ENCODE results near the gene CATSPER1. TPM values are rescaled to one million over a fixed set of nuclear protein-coding genes. Genes with fewer than 3 reads are reported as not detected.

The CATSPER1 gene
- total and polyA plus RNA-seq, 2 donors, result 0.14 to 0.34 TPM

- no peaks in the 10 kb centered on the region for H3K27me3 ChIP-seq (ENCODE audit: control insufficient read depth in 2 of 2, insufficient read depth in 1 of 2, low read length in 1 of 2)
- H3K4me1 ChIP-seq (ENCODE audit: control insufficient read depth in 2 of 2, insufficient read depth in 2 of 2, low read length in 2 of 2), result no peaks in the 10 kb centered on the region
- H3K9me3 ChIP-seq (ENCODE audit: control insufficient read depth in 2 of 2, insufficient read depth in 1 of 2, low read length in 1 of 2), result no peaks in the 10 kb centered on the region
- H3K36me3 ChIP-seq (ENCODE audit: control insufficient read depth in 2 of 2, insufficient read depth in 2 of 2, low read length in 1 of 2), result peaks cover 80 to 95% of the 10 kb centered on the region in 2 donors
- no peak for DNase-seq (ENCODE audit: low read depth in 6 of 9, low spot score in 9 of 9)
- H3K4me3 ChIP-seq (ENCODE audit: low read length in 2 of 2), result no peak overlapping the region
- H3K27ac ChIP-seq (ENCODE audit: low read depth in 1 of 2, low read length in 1 of 2), result no peak overlapping the region
- WGBS, result 86% methylated on average over 8 of the region's 8 CpGs
These were observed 33.8 kb upstream of the CATSPER1 start for GRCh38 chr11:66059966-66060680.

DNA sequence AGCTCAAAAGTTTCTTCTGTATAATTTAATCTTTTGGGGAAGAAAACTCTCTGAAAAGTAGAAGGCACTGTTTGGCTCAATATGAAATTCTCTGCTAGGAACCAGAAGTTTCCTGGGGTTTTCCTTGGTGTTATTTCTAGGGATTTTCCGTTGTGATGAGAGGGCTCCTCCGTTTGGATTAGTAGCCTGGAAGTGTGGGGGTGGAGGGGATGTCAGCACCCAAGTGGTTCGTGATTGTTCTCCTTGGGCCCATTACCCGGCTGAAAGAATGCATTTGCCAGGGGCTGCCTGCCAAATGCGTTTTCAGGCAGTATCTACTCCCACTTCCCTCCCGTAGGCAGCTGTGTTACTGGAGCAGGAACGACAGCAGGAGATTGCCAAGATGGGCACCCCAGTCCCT, 30.2 kb upstream of the CATSPER1 start:
- Histone ChIP-seq H3K4me1 (ENCODE audit: control insufficient read depth in 2 of 2, insufficient read depth in 2 of 2, low read length in 2 of 2) (peaks cover 6 to 15% of the 10 kb centered on the region in 2 donors), H3K4me3 (ENCODE audit: low read length in 2 of 2) (no peak overlapping the region), H3K36me3 (ENCODE audit: control insufficient read depth in 2 of 2, insufficient read depth in 2 of 2, low read length in 1 of 2) (peaks cover 57 to 83% of the 10 kb centered on the region in 2 donors), H3K27me3 (ENCODE audit: control insufficient read depth in 2 of 2, insufficient read depth in 1 of 2, low read length in 1 of 2) (no peaks in the 10 kb centered on the region), H3K9me3 (ENCODE audit: control insufficient read depth in 2 of 2, insufficient read depth in 1 of 2, low read length in 1 of 2) (peaks cover 0 to 4% of the 10 kb centered on the region in 2 donors), H3K27ac (ENCODE audit: low read depth in 1 of 2, low read length in 1 of 2) (no peak overlapping the region)
- WGBS, result 95% methylated on average over 7 of the region's 7 CpGs
- no peak for DNase-seq (ENCODE audit: low read depth in 6 of 9, low spot score in 9 of 9)

- no peak overlapping the region for H3K4me3 ChIP-seq (ENCODE audit: low read length in 2 of 2)
- DNase-seq (ENCODE audit: low read depth in 6 of 9, low spot score in 9 of 9), result no peak
- peaks cover 43 to 69% of the 10 kb centered on the region in 2 donors for H3K36me3 ChIP-seq (ENCODE audit: control insufficient read depth in 2 of 2, insufficient read depth in 2 of 2, low read length in 1 of 2)
- peaks cover 6 to 27% of the 10 kb centered on the region in 2 donors for H3K4me1 ChIP-seq (ENCODE audit: control insufficient read depth in 2 of 2, insufficient read depth in 2 of 2, low read length in 2 of 2)
- H3K9me3 ChIP-seq (ENCODE audit: control insufficient read depth in 2 of 2, insufficient read depth in 1 of 2, low read length in 1 of 2), result peaks cover 0 to 4% of the 10 kb centered on the region in 2 donors
- H3K27me3 ChIP-seq (ENCODE audit: control insufficient read depth in 2 of 2, insufficient read depth in 1 of 2, low read length in 1 of 2), result no peaks in the 10 kb centered on the region
- no peak overlapping the region for H3K27ac ChIP-seq (ENCODE audit: low read depth in 1 of 2, low read length in 1 of 2)
- 98% methylated on average over 7 of the region's 7 CpGs for WGBS
These were observed 28.7 kb upstream of the CATSPER1 start for GRCh38 chr11:66055021-66055420.

- H3K27ac ChIP-seq (ENCODE audit: low read depth in 1 of 2, low read length in 1 of 2), result peak overlapping the region in 1 of 2 donors; percentile 89
- H3K4me3 ChIP-seq (ENCODE audit: low read length in 2 of 2), result peak overlapping the region; percentile 66 to 100
- peaks cover 20 to 46% of the 10 kb centered on the region in 2 donors for H3K36me3 ChIP-seq (ENCODE audit: control insufficient read depth in 2 of 2, insufficient read depth in 2 of 2, low read length in 1 of 2)
- peaks cover 0 to 10% of the 10 kb centered on the region in 2 donors for H3K27me3 ChIP-seq (ENCODE audit: control insufficient read depth in 2 of 2, insufficient read depth in 1 of 2, low read length in 1 of 2)
- H3K9me3 ChIP-seq (ENCODE audit: control insufficient read depth in 2 of 2, insufficient read depth in 1 of 2, low read length in 1 of 2), result peaks cover 0 to 4% of the 10 kb centered on the region in 2 donors
- DNase-seq (ENCODE audit: low read depth in 6 of 9, low spot score in 9 of 9), result no peak
- peaks cover 9 to 44% of the 10 kb centered on the region in 2 donors for H3K4me1 ChIP-seq (ENCODE audit: control insufficient read depth in 2 of 2, insufficient read depth in 2 of 2, low read length in 2 of 2)
- 2% methylated on average over 17 of the region's 17 CpGs for WGBS
These were observed 26.3 kb upstream of the CATSPER1 start for GRCh38 chr11:66052664-66052982.

- Histone ChIP-seq H3K4me3 (ENCODE audit: low read length in 2 of 2) (peak within 1 kb of the TSS; percentile 66 to 100), H3K9me3 (ENCODE audit: control insufficient read depth in 2 of 2, insufficient read depth in 1 of 2, low read length in 1 of 2) (peaks cover 0 to 4% of the 10 kb centered on the region in 2 donors), H3K4me1 (ENCODE audit: control insufficient read depth in 2 of 2, insufficient read depth in 2 of 2, low read length in 2 of 2) (peaks cover 9 to 44% of the 10 kb centered on the region in 2 donors), H3K36me3 (ENCODE audit: control insufficient read depth in 2 of 2, insufficient read depth in 2 of 2, low read length in 1 of 2) (peaks cover 14 to 40% of the 10 kb centered on the region in 2 donors), H3K27ac (ENCODE audit: low read depth in 1 of 2, low read length in 1 of 2) (peak within 1 kb of the TSS; percentile 86 to 89), H3K27me3 (ENCODE audit: control insufficient read depth in 2 of 2, insufficient read depth in 1 of 2, low read length in 1 of 2) (peaks cover 0 to 10% of the 10 kb centered on the region in 2 donors)
- under 1% methylated on average over 84 of the region's 84 CpGs for WGBS
- peak; percentile 87 to 98 (median 96) for DNase-seq (ENCODE audit: low read depth in 6 of 9, low spot score in 9 of 9)
These were observed 25.7 kb upstream of the CATSPER1 start, which contains the start of gene SF3B2 for GRCh38 chr11:66051766-66052663. Gene SF3B2 (plus strand): TSS chr11:66052364. CDS start chr11:66052385, 21 bp downstream.

DNA sequence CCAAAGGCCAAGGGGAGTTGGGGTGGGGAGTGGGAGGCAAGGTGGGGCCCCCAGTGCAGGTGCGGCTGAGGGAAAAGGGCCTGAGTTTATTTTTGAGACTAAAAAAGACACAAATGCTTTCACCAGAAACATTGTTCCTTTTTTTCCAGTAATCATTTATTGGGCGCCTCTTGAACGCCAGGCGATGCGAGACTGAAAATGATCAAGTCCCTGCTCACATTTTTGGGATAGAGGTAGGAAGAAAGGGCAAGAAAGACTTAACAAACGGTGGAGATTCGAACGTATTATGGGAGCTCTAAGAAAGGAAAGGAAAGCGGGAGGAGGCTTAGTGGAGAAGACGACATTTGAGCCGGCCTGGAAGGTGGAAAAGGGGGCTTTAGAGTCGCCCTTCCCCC, 25.1 kb upstream of the CATSPER1 start:
- Histone ChIP-seq H3K9me3 (ENCODE audit: control insufficient read depth in 2 of 2, insufficient read depth in 1 of 2, low read length in 1 of 2) (peaks cover 0 to 4% of the 10 kb centered on the region in 2 donors), H3K4me3 (ENCODE audit: low read length in 2 of 2) (peak overlapping the region; percentile 66 to 100), H3K27ac (ENCODE audit: low read depth in 1 of 2, low read length in 1 of 2) (peak overlapping the region; percentile 86 to 89), H3K4me1 (ENCODE audit: control insufficient read depth in 2 of 2, insufficient read depth in 2 of 2, low read length in 2 of 2) (peaks cover 9 to 44% of the 10 kb centered on the region in 2 donors), H3K36me3 (ENCODE audit: control insufficient read depth in 2 of 2, insufficient read depth in 2 of 2, low read length in 1 of 2) (peaks cover 8 to 33% of the 10 kb centered on the region in 2 donors), H3K27me3 (ENCODE audit: control insufficient read depth in 2 of 2, insufficient read depth in 1 of 2, low read length in 1 of 2) (peaks cover 0 to 10% of the 10 kb centered on the region in 2 donors)
- no peak for DNase-seq (ENCODE audit: low read depth in 6 of 9, low spot score in 9 of 9)
- WGBS, result 43% methylated on average over 12 of the region's 12 CpGs

DNA sequence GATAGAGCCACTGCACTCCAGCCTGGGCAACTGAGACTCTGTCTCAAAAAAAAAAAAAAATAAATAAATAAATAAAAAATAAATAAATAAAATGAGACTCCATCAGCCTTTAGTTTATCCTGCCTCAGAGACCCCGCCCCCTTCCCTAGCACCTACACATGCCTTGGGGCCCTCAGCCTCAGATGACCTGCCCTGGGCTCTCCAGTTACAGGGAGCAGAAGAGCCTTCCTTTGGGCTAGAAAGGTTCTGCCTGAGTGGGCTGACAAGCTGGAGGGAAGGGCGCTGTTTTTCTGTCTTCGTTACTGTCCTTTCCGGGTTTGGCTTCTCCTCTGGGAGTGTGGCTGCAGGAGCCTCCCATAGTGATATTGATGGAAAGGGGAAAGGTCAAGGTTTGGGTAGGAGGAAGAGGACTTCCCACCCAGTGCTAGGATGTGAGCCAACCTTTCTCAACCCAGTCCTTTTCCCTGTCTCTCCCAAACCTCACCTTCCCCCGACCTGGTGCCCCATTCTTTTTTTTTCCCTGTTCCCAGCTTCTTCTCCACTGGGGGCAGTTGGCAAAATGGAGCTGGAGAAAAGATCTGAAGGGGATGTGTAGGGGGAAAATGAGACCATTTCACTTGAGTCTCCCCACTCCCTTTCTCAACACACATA, 24.4 kb upstream of the CATSPER1 start:
- Histone ChIP-seq H3K9me3 (ENCODE audit: control insufficient read depth in 2 of 2, insufficient read depth in 1 of 2, low read length in 1 of 2) (peaks cover 0 to 4% of the 10 kb centered on the region in 2 donors), H3K27me3 (ENCODE audit: control insufficient read depth in 2 of 2, insufficient read depth in 1 of 2, low read length in 1 of 2) (peaks cover 0 to 10% of the 10 kb centered on the region in 2 donors), H3K4me1 (ENCODE audit: control insufficient read depth in 2 of 2, insufficient read depth in 2 of 2, low read length in 2 of 2) (peaks cover 9 to 44% of the 10 kb centered on the region in 2 donors), H3K27ac (ENCODE audit: low read depth in 1 of 2, low read length in 1 of 2) (peak overlapping the region in 1 of 2 donors; percentile 89), H3K4me3 (ENCODE audit: low read length in 2 of 2) (no peak overlapping the region), H3K36me3 (ENCODE audit: control insufficient read depth in 2 of 2, insufficient read depth in 2 of 2, low read length in 1 of 2) (peaks cover 7 to 27% of the 10 kb centered on the region in 2 donors)
- 97% methylated on average over 5 of the region's 5 CpGs for WGBS
- DNase-seq (ENCODE audit: low read depth in 6 of 9, low spot score in 9 of 9), result no peak

- 18% methylated on average over 39 of the region's 39 CpGs for WGBS
- Histone ChIP-seq H3K36me3 (ENCODE audit: control insufficient read depth in 2 of 2, insufficient read depth in 2 of 2, low read length in 1 of 2) (peaks cover 0 to 8% of the 10 kb centered on the region in 2 donors), H3K4me3 (ENCODE audit: low read length in 2 of 2) (peak within 1 kb of the TSS; percentile 17 to 19), H3K4me1 (ENCODE audit: control insufficient read depth in 2 of 2, insufficient read depth in 2 of 2, low read length in 2 of 2) (peaks cover 14 to 51% of the 10 kb centered on the region in 2 donors), H3K27ac (ENCODE audit: low read depth in 1 of 2, low read length in 1 of 2) (no peak within 1 kb of the TSS), H3K9me3 (ENCODE audit: control insufficient read depth in 2 of 2, insufficient read depth in 1 of 2, low read length in 1 of 2) (peaks cover 0 to 4% of the 10 kb centered on the region in 2 donors), H3K27me3 (ENCODE audit: control insufficient read depth in 2 of 2, insufficient read depth in 1 of 2, low read length in 1 of 2) (peaks cover 0 to 10% of the 10 kb centered on the region in 2 donors)
- peak in 4 of 9 donors; percentile 48 to 80 (median 56) for DNase-seq (ENCODE audit: low read depth in 6 of 9, low spot score in 9 of 9)
These were observed 22.5 kb upstream of the CATSPER1 start, which contains the start of gene GAL3ST3 for GRCh38 chr11:66048547-66049323. Gene GAL3ST3 (minus strand): TSS chr11:66049161. CDS start chr11:66045415, 3,746 bp downstream.
